ENCODE data around the gene MIEF1.

The MIEF1 gene

DNA sequence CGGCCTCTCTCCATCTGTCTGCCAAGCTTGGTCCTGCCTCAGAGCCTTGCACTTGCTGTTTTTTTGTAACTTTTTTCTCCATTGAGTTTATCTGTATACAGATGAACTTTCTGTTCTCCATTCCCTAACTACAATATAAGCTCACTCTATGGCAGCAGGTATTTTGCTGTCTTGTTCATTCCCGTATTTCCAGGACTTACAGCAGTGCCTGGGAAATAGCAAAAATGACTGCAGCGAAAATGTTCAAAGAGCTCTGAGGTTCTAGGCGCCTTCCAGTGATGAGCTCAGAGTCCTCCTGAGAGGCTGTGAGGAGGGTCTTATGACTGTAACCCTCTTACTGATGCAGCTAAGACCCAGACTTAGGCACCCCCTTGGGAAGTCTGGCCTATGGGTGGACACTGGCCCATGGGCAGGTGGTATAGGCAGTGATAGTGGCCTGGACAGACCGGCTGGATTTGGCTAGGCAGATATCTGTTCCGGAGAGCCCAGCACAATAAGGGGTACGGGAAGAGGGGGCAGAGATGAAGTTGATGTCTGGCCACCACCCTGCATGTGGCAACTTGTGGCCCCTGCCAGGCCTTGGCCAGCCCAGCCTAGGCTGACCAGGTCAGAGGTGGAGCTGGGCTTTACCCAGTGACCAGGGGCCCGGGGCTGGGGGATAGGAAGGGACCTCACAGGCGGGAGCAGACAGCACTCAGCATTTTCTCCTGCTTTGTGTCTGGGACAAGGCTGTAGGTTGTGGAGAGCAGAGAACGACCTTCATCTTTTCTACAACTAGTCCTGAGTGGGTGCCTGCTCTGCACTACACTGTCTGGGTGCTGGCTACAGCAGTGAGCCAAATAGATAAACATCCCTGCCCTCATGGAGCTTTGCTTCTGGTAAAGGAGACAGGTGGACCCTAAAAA, 22.9 kb downstream of the MIEF1 start:
- H3K27ac Mint-ChIP-seq: peak overlapping the region; percentile 97

GRCh38 chr22:39525658-39525975, 23.5 kb downstream of the MIEF1 start:
- Mint-ChIP-seq H3K27me3 (ENCODE audit: low read depth, poor library complexity) (peaks cover 5% of the 10 kb centered on the region), H3K36me3 (ENCODE audit: low read depth) (peaks cover 48% of the 10 kb centered on the region), H3K9me3 (no peaks in the 10 kb centered on the region), H3K4me1 (peaks cover 86% of the 10 kb centered on the region), H3K4me3 (no peak overlapping the region), H3K27ac (peak overlapping the region; percentile 89)
- DNase-seq: no peak
- no peak for TF ChIP-seq CTCF (IDR thresholded peaks at IDR 0.05)

More for the DNA sequence above, 22.9 kb downstream of the MIEF1 start:
- Mint-ChIP-seq H3K27me3 (ENCODE audit: low read depth, poor library complexity) (peaks cover 6% of the 10 kb centered on the region), H3K4me1 (peaks cover 80% of the 10 kb centered on the region), H3K9me3 (no peaks in the 10 kb centered on the region), H3K4me3 (peak overlapping the region; percentile 64), H3K36me3 (ENCODE audit: low read depth) (peaks cover 48% of the 10 kb centered on the region)
- no peak for TF ChIP-seq CTCF (IDR thresholded peaks at IDR 0.05)
- DNase-seq: no peak

GRCh38 chr22:39526736-39527171, 24.7 kb downstream of the MIEF1 start:
- Mint-ChIP-seq H3K27me3 (ENCODE audit: low read depth, poor library complexity) (peaks cover 7% of the 10 kb centered on the region), H3K4me1 (peaks cover 91% of the 10 kb centered on the region), H3K4me3 (no peak overlapping the region), H3K27ac (peak overlapping the region; percentile 34), H3K36me3 (ENCODE audit: low read depth) (peaks cover 50% of the 10 kb centered on the region), H3K9me3 (no peaks in the 10 kb centered on the region)
- no peak for DNase-seq
- no peak for TF ChIP-seq CTCF (IDR thresholded peaks at IDR 0.05)

DNA sequence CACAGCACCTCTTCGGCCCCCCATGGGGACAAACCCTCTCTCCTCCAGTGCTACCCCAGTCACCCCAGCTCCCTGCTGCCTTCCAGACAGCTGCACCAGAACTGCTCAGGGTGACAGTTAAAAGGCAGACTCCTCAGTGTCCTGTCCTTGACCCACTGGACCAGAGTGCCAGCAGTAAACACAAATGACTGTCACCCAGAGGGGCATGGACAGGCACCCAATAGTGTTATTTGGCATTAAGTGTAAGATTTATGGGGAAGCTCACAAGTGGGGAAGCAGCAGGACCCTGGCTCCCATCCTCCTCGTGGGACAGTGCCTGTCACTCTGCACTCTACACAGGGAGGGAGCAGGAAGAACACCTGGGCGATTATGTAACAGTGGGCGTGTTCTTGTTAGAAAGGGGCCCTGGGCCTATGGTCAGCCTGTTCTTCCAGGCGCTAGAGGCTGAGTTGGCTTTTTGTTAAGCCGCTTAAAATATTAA, 25.4 kb downstream of the MIEF1 start:
- DNase-seq: no peak
- TF ChIP-seq CTCF (IDR thresholded peaks at IDR 0.05): no peak
- Mint-ChIP-seq H3K27ac (peak overlapping the region; percentile 34), H3K36me3 (ENCODE audit: low read depth) (peaks cover 43% of the 10 kb centered on the region), H3K9me3 (no peaks in the 10 kb centered on the region), H3K27me3 (ENCODE audit: low read depth, poor library complexity) (peaks cover 7% of the 10 kb centered on the region), H3K4me3 (no peak overlapping the region), H3K4me1 (peaks cover 88% of the 10 kb centered on the region)

- Mint-ChIP-seq H3K9me3 (no peaks in the 10 kb centered on the region), H3K4me3 (no peak overlapping the region), H3K36me3 (ENCODE audit: low read depth) (peaks cover 36% of the 10 kb centered on the region), H3K27me3 (ENCODE audit: low read depth, poor library complexity) (peaks cover 4% of the 10 kb centered on the region), H3K27ac (peak overlapping the region; percentile 86), H3K4me1 (peaks cover 86% of the 10 kb centered on the region)
- no peak for DNase-seq
- no peak for TF ChIP-seq CTCF (IDR thresholded peaks at IDR 0.05)
Observed at GRCh38 chr22:39528080-39528661, 26.1 kb downstream of the MIEF1 start.
